GM23248 (cell line): ENCODE data around the gene HTR3C.

Experiments
- EZH2 ChIP-seq: fragments of 200-600 bp; sonication (generic); IDR thresholded peaks from 2 replicates; pipeline ENCODE4 v1.6.1; 2018; ENCODE audit warnings: antibody characterized with exemption, mild to moderate bottlenecking; ENCODE audit not compliant: insufficient read depth, poor library complexity, severe bottlenecking
- EZH2phosphoT487 ChIP-seq: fragments of 200-600 bp; sonication (generic); IDR thresholded peaks from 2 replicates; pipeline ENCODE4 v1.6.1; 2018; ENCODE audit warnings: antibody characterized with exemption, moderate library complexity, mild to moderate bottlenecking, low read depth; ENCODE audit not compliant: insufficient read depth

DNA sequence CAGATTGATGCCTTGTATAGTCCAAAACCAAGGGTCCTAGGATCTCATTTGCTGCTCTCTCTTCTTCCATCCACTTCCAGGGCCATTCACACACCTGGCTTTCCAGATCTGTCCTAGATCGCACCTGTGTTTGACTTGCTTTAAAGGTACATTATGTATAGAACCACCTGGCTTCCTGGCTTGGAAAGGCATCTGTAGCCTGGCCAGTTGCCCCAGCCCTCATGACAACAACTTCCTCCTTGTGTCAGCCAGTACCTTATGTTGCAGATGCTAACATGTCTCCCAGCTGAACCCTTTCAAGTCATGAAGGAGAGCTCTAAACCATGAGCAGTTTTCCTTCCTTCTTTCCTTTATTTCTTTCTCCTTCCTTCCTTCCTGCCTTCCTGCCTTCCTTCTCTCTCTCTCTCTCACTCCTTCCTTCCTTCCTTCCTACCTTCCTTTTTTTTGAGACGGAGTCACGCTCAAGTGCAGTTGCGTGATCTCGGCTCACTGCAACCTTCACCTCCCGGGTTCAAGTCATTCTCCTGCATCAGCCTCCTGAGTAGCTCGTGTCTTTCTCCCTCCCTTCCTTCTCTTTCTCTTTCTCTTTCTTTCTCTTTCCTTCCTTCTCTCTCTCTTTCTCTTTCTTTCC, 2.5 kb upstream of the HTR3C start:
- TF ChIP-seq EZH2 (no peak), EZH2phosphoT487 (no peak)
